AG04450 (cell line): ENCODE data around the gene ADGRF3. TPM values are rescaled to one million over a fixed set of nuclear protein-coding genes. Genes with fewer than 3 reads are reported as not detected.

Experiments
- CTCF ChIA-PET: fragments of 300-600, 350-600 bp; formaldehyde crosslinking; extraction: SDS; loops from one replicate; lab custom pipeline; 2022; ENCODE audit warnings: antibody characterized with exemption, inconsistent platforms; lab: Charles Lee
- POLR2A ChIA-PET: fragments of 350-600 bp; formaldehyde crosslinking; extraction: SDS; loops from one replicate; lab custom pipeline; 2021; ENCODE audit warnings: antibody characterized with exemption, inconsistent platforms; lab: Yijun Ruan, JAX
- DNase-seq: peaks from one replicate; pipeline ENCODE4 v3.0.0-alpha.2; 2011; ENCODE audit warnings: low read depth, low spot score
- H3K27ac ChIP-seq: one replicate; pipeline ENCODE4 v1.5.1; 2012; ENCODE audit warnings: low read depth, low read length, control low read depth
- H3K27me3 ChIP-seq: one replicate; pipeline ENCODE4 v1.6.0; 2012; ENCODE audit warnings: low read length; ENCODE audit not compliant: control insufficient read depth, insufficient read depth
- H3K4me3 ChIP-seq: 2 replicates; pipeline ENCODE4 v1.5.1; 2011; ENCODE audit warnings: mild to moderate bottlenecking, low read depth, low read length, control low read depth
- H3K9me3 ChIP-seq: 2 replicates; pipeline ENCODE4 v1.5.1; 2012; ENCODE audit warnings: low read length; ENCODE audit not compliant: control insufficient read depth, insufficient read depth
- polyA minus RNA-seq: library from RNA; depleted of rRNA, polyadenylated mRNA; stranded (reverse); fragments of >200 nt; gene quantifications from 2 replicates; pipeline ENCODE4 v1.2.3, GENCODE V29; 2011; rRNA and poly(A)+ RNA removed
- polyA plus RNA-seq: library from polyadenylated mRNA; depleted of rRNA; stranded (reverse); fragments of >200 nt; gene quantifications from 2 replicates; pipeline ENCODE4 v1.2.3, GENCODE V29; 2011; rRNA removed
- TF ChIP-seq, protein P1 (sequence below): IDR thresholded peaks from 2 replicates; pipeline ENCODE4 v1.5.1; 2011; ENCODE audit warnings: low read depth, low read length, control low read depth, inconsistent platforms

Gene ADGRF3, protein sequence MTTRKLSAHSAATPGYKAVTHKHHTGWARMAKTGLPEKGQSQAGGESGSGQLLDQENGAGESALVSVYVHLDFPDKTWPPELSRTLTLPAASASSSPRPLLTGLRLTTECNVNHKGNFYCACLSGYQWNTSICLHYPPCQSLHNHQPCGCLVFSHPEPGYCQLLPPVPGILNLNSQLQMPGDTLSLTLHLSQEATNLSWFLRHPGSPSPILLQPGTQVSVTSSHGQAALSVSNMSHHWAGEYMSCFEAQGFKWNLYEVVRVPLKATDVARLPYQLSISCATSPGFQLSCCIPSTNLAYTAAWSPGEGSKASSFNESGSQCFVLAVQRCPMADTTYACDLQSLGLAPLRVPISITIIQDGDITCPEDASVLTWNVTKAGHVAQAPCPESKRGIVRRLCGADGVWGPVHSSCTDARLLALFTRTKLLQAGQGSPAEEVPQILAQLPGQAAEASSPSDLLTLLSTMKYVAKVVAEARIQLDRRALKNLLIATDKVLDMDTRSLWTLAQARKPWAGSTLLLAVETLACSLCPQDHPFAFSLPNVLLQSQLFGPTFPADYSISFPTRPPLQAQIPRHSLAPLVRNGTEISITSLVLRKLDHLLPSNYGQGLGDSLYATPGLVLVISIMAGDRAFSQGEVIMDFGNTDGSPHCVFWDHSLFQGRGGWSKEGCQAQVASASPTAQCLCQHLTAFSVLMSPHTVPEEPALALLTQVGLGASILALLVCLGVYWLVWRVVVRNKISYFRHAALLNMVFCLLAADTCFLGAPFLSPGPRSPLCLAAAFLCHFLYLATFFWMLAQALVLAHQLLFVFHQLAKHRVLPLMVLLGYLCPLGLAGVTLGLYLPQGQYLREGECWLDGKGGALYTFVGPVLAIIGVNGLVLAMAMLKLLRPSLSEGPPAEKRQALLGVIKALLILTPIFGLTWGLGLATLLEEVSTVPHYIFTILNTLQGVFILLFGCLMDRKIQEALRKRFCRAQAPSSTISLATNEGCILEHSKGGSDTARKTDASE
- polyA plus RNA-seq (0.02 TPM in 1 of 2 replicates, not detected in the other), polyA minus RNA-seq (not detected in 2 replicates)

DNA sequence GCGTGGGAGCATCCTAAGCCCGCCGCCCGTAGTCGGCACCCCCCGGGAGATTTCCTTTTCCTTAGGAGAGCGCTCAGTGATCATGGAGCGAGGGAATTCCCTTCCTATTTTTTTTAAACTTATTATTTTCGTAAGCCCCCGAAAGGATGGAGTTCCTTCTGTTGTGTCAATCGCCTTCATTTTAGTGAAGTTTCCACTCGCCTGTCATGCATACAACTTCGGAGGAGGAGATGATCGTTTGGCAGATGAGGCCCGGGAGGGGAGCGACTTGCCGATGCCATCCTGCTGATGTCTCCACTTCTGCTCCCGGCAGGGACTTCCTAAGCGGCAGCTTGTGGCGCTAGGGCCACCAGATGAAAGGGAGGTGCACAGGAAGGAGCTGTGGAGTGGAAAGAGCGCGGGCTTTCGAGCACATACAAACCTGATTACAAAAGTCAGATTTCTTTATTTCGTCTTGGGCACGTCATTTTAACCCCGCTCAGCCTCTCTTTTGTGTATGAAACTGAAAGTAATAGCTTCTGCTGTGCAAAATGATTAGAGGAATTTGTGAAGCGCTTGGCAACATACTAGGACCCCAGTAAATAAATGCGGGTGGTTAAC, at the start of gene ADGRF3:
TSS of gene ADGRF3 (minus strand) at position 336 of the 600 bp plus-strand sequence. CDS start 555 bp downstream, outside the sequence.
- CTCF ChIA-PET, result interaction anchor here (0.7 to 1.1 kb wide), 3 partner anchors 16 to 232 kb away, joined by 3 to 4 read pairs (median 3); no protein-coding TSS in a partner anchor
- TF ChIP-seq, protein P1, sequence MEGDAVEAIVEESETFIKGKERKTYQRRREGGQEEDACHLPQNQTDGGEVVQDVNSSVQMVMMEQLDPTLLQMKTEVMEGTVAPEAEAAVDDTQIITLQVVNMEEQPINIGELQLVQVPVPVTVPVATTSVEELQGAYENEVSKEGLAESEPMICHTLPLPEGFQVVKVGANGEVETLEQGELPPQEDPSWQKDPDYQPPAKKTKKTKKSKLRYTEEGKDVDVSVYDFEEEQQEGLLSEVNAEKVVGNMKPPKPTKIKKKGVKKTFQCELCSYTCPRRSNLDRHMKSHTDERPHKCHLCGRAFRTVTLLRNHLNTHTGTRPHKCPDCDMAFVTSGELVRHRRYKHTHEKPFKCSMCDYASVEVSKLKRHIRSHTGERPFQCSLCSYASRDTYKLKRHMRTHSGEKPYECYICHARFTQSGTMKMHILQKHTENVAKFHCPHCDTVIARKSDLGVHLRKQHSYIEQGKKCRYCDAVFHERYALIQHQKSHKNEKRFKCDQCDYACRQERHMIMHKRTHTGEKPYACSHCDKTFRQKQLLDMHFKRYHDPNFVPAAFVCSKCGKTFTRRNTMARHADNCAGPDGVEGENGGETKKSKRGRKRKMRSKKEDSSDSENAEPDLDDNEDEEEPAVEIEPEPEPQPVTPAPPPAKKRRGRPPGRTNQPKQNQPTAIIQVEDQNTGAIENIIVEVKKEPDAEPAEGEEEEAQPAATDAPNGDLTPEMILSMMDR, result no peak
- DNase-seq, result no peak
- Histone ChIP-seq H3K27ac (peak within 1 kb of the TSS; percentile 87), H3K9me3 (no peaks in the 10 kb centered on the region), H3K4me3 (peak within 1 kb of the TSS; percentile 94), H3K27me3 (no peaks in the 10 kb centered on the region)
- POLR2A ChIA-PET, result no interaction called here

DNA sequence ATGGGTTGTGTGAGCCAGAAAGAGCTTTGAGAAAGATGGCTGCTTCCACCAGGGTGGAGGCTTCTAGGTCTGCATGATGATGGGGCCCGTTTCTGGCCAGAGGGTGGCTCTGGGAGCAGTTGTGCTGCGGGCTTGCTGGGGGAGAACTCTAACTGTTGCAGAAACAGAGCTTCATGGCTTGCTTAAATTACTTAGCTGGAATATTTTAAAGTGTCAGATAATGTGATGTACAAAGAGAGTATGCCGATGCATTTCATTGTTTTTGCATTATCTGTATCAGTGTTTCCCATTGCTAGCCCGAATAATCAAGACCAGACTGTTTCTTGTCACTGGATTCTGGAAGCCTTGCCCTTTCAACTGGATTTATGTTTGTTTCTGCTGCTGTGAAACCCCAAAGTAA, 48.8 kb upstream of the ADGRF3 start:
- Histone ChIP-seq H3K27me3 (no peaks in the 10 kb centered on the region), H3K9me3 (no peaks in the 10 kb centered on the region), H3K27ac (no peak overlapping the region), H3K4me3 (no peak overlapping the region)
- CTCF ChIA-PET, result no interaction called here
- TF ChIP-seq, protein P1, result no peak
- POLR2A ChIA-PET, result interaction anchor here (0.5 kb wide), 1 partner anchor 163 kb away, joined by 9 read pairs; no protein-coding TSS in a partner anchor
- DNase-seq, result no peak

DNA sequence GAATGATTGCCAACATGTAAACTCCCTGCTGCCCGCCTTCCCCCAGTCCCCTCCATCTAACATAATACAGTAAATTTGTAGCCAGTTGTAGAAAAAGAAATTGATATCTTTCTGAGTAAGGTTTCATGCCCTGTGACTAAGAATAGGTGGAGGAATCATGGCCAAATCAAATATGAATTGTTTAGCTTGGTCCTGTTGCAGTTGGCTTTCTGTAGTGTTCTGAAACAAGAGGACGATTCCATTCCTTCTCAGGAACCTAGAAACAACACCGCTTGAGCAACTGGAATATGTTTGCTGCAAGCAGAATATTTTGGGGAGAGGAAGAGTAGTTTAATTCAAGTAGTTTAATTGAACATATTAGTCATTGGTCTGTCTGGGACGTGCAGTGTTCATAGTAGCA, 48.1 kb upstream of the ADGRF3 start:
- Histone ChIP-seq H3K9me3 (no peaks in the 10 kb centered on the region), H3K27me3 (no peaks in the 10 kb centered on the region), H3K27ac (no peak overlapping the region), H3K4me3 (no peak overlapping the region)
- TF ChIP-seq, protein P1, result no peak
- ChIA-PET POLR2A (interaction anchor here (0.5 kb wide), 1 partner anchor 163 kb away, joined by 9 read pairs; no protein-coding TSS in a partner anchor), CTCF (no interaction called here)
- DNase-seq, result no peak

DNA sequence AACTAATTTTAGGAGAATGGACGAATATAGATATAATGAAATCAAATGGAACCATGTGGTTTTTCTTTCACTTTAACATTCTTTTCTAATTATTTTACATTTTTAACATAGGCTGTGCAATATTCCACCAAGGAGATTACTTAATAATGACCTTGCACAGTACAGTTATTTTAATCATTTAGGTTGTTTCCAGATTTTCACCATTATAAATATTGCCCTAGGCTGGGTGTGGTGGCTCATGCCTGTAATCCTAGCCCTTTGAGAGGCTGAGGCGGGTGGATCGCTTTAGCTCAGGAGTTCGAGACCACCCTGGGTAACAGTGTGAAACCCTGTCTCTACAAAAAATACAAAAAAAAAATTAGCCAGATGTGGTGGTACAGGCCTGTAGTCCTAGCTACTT, 40.6 kb upstream of the ADGRF3 start:
- ChIA-PET CTCF (no interaction called here), POLR2A (no interaction called here)
- TF ChIP-seq, protein P1, result no peak
- no peak overlapping the region for H3K4me3 ChIP-seq
- no peaks in the 10 kb centered on the region for H3K9me3 ChIP-seq
- H3K27me3 ChIP-seq, result no peaks in the 10 kb centered on the region
- DNase-seq, result no peak
- H3K27ac ChIP-seq, result no peak overlapping the region
